ENCODE measurements around the gene ELOVL3.
A peak's percentile ranks its signal among the peaks of the same experiment; 100 is the strongest.
"Not testable (repeated sequence)": the region's sequence is repeated elsewhere in the genome, so short reads cannot be mapped to it uniquely, and the experiment has no call there.

The ELOVL3 gene

GRCh38 chr10:102225646-102226541 lies at the start of gene ELOVL3:
Gene ELOVL3, plus strand, starts transcription at chr10:102226299. Its CDS starts 250 bp downstream, at chr10:102226549.
- DNase-seq, result peak; percentile 92

- no peak for DNase-seq
These were observed 41.5 kb upstream of the ELOVL3 start for GRCh38 chr10:102184606-102185005.

GRCh38 chr10:102185272-102185671 lies 40.8 kb upstream of the ELOVL3 start:
- no peak for DNase-seq

GRCh38 chr10:102185811-102186527 lies 40.1 kb upstream of the ELOVL3 start:
- no peak for DNase-seq

- no peak for DNase-seq
These were observed 37.7 kb upstream of the ELOVL3 start for GRCh38 chr10:102188298-102188940.

GRCh38 chr10:102188941-102189898 lies 36.9 kb upstream of the ELOVL3 start:
- peak; percentile 13 for DNase-seq

- DNase-seq, result no peak
These were observed 34.1 kb upstream of the ELOVL3 start for GRCh38 chr10:102191956-102192355.

GRCh38 chr10:102195296-102195870 lies 30.7 kb upstream of the ELOVL3 start:
- no peak for DNase-seq

- peak; percentile 45 for DNase-seq
These were observed 29.2 kb upstream of the ELOVL3 start for GRCh38 chr10:102196893-102197292.

- no peak for DNase-seq
These were observed 28.1 kb upstream of the ELOVL3 start for GRCh38 chr10:102198027-102198426.

GRCh38 chr10:102200751-102201640 lies 25.1 kb upstream of the ELOVL3 start:
- no peak for DNase-seq

- DNase-seq, result no peak
These were observed 23.7 kb upstream of the ELOVL3 start for GRCh38 chr10:102202386-102202785.

- DNase-seq, result no peak
These were observed 17.6 kb upstream of the ELOVL3 start for GRCh38 chr10:102208311-102209035.

GRCh38 chr10:102211615-102212299 lies 14.3 kb upstream of the ELOVL3 start:
- no peak for DNase-seq

GRCh38 chr10:102213599-102213998 lies 12.5 kb upstream of the ELOVL3 start:
- not testable (repeated sequence) for DNase-seq

- no peak for DNase-seq
These were observed 6.7 kb upstream of the ELOVL3 start for GRCh38 chr10:102219370-102219769.

- no peak for DNase-seq
These were observed 5.5 kb upstream of the ELOVL3 start for GRCh38 chr10:102220612-102221011.

- no peak for DNase-seq
These were observed 3.3 kb upstream of the ELOVL3 start for GRCh38 chr10:102222797-102223196.

- no peak for DNase-seq
These were observed 407 bp downstream of the ELOVL3 start for GRCh38 chr10:102226542-102226870.

- no peak for DNase-seq
These were observed 951 bp downstream of the ELOVL3 start for GRCh38 chr10:102227050-102227449.
